ENCODE measurements around the gene CALML5. TPM values are rescaled to one million over a fixed set of nuclear protein-coding genes. Genes with fewer than 3 reads are reported as not detected.

The CALML5 gene
- total RNA-seq, 4 donors from 2014 or later = not detected

GRCh38 chr10:5545011-5545410 lies 45.6 kb upstream of the CALML5 start:
- TF ChIP-seq CTCF (IDR thresholded peaks at IDR 0.05; ENCODE audit: low read depth) = no peak

DNA sequence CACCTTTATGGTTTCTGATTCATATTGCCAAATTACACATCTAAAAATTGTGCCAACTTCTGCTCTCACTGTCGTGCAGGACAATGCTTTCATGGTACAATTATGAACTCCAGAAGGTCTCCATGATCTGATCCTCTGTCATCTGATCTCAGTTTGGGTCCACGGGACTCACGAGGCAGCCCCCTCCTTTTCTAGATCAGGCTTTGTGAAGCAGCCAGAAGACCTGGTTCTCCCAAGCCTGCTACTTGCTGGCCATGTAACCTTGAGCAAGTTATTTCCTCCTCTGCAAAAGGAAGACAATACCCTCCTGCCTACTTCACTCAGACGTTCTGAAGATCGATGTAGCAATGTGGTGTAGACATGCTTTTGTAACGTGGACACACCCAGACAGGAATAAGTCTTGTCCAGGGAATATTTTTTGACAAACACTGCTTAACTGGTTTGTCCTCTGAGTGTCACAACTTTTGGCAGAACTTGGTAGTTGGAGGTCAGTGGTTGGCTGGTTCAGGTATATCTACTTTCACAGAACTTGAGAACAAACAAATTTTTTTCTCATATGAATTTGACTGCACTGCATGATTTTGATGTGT lies 44.9 kb upstream of the CALML5 start:
- TF ChIP-seq CTCF (IDR thresholded peaks at IDR 0.05; ENCODE audit: low read depth) = no peak

DNA sequence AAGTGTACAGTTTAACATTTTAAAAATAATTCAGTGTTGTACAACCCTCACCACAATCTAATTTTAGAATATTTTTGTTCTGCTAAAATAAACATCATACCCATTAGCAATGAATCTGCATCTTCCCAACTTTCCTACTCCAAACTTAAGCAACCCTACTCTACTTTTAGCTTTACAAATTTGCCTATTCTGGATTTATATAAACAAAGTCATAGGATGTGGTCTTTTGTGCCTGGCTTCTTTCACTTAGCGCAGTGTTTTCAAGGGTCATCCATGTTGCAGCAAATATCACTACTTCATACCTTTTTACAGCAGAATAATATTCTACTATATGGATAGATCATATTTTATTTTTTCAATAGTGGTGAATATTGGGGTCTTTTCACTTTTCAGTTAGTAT lies 44.3 kb upstream of the CALML5 start:
- no peak for TF ChIP-seq CTCF (IDR thresholded peaks at IDR 0.05; ENCODE audit: low read depth)

- TF ChIP-seq CTCF (IDR thresholded peaks at IDR 0.05; ENCODE audit: low read depth) = no peak
Measured at GRCh38 chr10:5542100-5542499, 42.7 kb upstream of the CALML5 start.

GRCh38 chr10:5540891-5541290 lies 41.5 kb upstream of the CALML5 start:
- no peak for TF ChIP-seq CTCF (IDR thresholded peaks at IDR 0.05; ENCODE audit: low read depth)

DNA sequence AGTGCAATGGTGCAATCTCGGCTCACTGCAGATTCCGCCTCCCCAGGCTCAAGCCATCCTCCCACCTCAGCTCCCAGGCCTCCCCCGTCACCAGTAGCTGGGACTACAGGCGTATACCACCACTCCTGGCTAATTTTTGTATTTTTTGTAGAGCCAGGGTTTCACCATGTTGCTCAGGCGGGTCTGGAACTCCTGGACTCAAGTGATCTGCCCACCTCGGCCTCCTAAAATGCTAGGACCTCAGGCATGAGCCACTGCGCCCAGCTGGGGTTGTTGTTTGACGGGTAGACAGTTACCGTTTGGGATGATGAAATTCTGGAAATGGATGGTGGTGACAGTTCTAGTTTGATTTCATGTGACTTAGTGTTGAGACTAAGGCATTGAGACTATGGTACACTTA lies 40.7 kb upstream of the CALML5 start:
- TF ChIP-seq CTCF (IDR thresholded peaks at IDR 0.05; ENCODE audit: low read depth) = no peak

DNA sequence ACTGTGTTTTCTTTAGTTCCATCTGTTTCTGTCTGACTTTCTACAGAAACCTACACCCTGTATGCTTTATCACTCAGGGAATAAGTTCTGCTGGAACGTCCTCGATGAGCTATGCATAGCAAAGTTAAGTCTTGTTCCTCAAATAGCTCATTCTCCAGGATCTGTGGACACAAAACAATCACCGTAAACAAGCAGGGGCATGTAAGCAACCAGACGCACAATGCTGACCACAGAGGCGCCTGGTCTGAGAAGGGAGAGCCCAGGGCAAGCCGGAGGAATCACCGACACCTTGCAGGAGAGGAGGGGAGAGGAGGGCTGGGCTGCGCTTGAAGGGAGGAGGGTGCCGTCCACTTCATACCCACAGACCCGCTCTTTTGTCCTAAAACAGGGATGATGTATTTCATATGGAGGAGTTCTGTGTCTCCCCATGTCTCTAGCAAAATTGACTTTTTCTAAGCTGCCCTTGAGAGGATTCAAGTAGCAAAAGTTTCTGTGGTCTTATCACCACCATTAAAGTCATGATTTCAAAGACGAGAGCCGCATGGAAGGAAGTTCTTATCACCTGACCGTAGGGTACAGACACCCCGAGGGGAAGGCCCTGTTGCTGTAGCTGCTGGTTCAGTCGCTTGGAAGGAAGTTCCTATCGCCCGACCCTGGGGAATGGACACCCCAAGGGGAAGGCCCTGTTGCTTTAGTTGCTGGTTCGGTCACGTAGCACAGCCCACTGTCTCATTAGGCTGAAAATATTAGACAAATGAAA lies 39.7 kb upstream of the CALML5 start:
- no peak for TF ChIP-seq CTCF (IDR thresholded peaks at IDR 0.05; ENCODE audit: low read depth)
